IgD-negative memory B cell (primary cell): ENCODE results near the gene LY6G6D. TPM values are rescaled to one million over a fixed set of nuclear protein-coding genes. Genes with fewer than 3 reads are reported as not detected.
A peak's percentile ranks its signal among the peaks of the same experiment; 100 is the strongest.
"Not testable (repeated sequence)": the region's sequence is repeated elsewhere in the genome, so short reads cannot be mapped to it uniquely, and the experiment has no call there.

Experiments used
- H3K27ac Mint-ChIP-seq, 3 donors: one replicate each; pipeline ENCODE4 v1.8.0; 2020 to 2022; ENCODE audit warnings: mild to moderate bottlenecking in 3 of 3, mixed read lengths in 3 of 3, moderate library complexity in 1 of 3
- H3K27me3 Mint-ChIP-seq: one replicate; pipeline ENCODE4 v1.8.0; 2021; ENCODE audit warnings: mixed read lengths
- H3K36me3 Mint-ChIP-seq: one replicate; pipeline ENCODE4 v1.8.0; 2020; ENCODE audit warnings: mild to moderate bottlenecking, mixed read lengths
- H3K4me1 Mint-ChIP-seq, 3 donors: one replicate each; pipeline ENCODE4 v1.8.0; 2020 to 2022; ENCODE audit warnings: mixed read lengths in 3 of 3, mild to moderate bottlenecking in 1 of 3
- H3K4me3 Mint-ChIP-seq, 4 donors: one replicate each; pipeline ENCODE4 v1.8.0; 2020 to 2022; ENCODE audit warnings: mild to moderate bottlenecking in 4 of 4, mixed read lengths in 4 of 4, moderate library complexity in 3 of 4
- H3K9me3 Mint-ChIP-seq, 3 donors: one replicate each; pipeline ENCODE4 v1.8.0; 2020 to 2021; ENCODE audit warnings: mixed read lengths in 3 of 3, mild to moderate bottlenecking in 1 of 3
- polyA plus RNA-seq: library from polyadenylated mRNA; unstranded; fragments of 300-500 nt; fragmentation: Illumina TruSeq; gene quantifications from one replicate; pipeline ENCODE4 v1.2.3, GENCODE V29; 2021

Gene LY6G6D
- polyA plus RNA-seq, 1 donor from 2014 or later, result not detected

GRCh38 chr6:31702819-31703716 is 12.1 kb upstream of the LY6G6D start, which contains the start of gene ABHD16A:
TSS of gene ABHD16A (minus strand) at chr6:31703324. CDS start at chr6:31703281, 43 bp downstream.
- Mint-ChIP-seq H3K4me3 (peak within 1 kb of the TSS; percentile 82 to 99 (median 98)), H3K9me3 (no peaks in the 10 kb centered on the region), H3K4me1 (peaks cover 5 to 22% (median 13%) of the 10 kb centered on the region in 3 donors), H3K36me3 (no peaks in the 10 kb centered on the region), H3K27me3 (no peaks in the 10 kb centered on the region), H3K27ac (peak within 1 kb of the TSS; percentile 81 to 98 (median 98))

GRCh38 chr6:31705931-31706330 is 9.2 kb upstream of the LY6G6D start:
- H3K4me3 Mint-ChIP-seq, result peak overlapping the region in 1 of 4 donors; percentile 42
- H3K9me3 Mint-ChIP-seq, result no peaks in the 10 kb centered on the region

GRCh38 chr6:31706599-31706998 is 8.5 kb upstream of the LY6G6D start, which contains the start of gene LY6G6F:
TSS of gene LY6G6F (plus strand) at chr6:31706866. CDS start at chr6:31706907, 41 bp downstream.
- Mint-ChIP-seq H3K9me3 (no peaks in the 10 kb centered on the region), H3K4me1 (peaks cover 5 to 22% (median 16%) of the 10 kb centered on the region in 3 donors), H3K4me3 (peak within 1 kb of the TSS in 1 of 4 donors; percentile 42), H3K27ac (peak within 1 kb of the TSS in 1 of 3 donors; percentile 10), H3K36me3 (peaks cover 3% of the 10 kb centered on the region), H3K27me3 (peaks cover 4% of the 10 kb centered on the region)

More at GRCh38 chr6:31705931-31706330, 9.2 kb upstream of the LY6G6D start:
- Mint-ChIP-seq H3K27me3 (peaks cover 4% of the 10 kb centered on the region), H3K27ac (no peak overlapping the region), H3K36me3 (peaks cover 3% of the 10 kb centered on the region), H3K4me1 (peaks cover 5 to 22% (median 17%) of the 10 kb centered on the region in 3 donors)

- no peak overlapping the region for H3K4me3 Mint-ChIP-seq
- H3K27ac Mint-ChIP-seq, result no peak overlapping the region
- no peaks in the 10 kb centered on the region for H3K9me3 Mint-ChIP-seq
- H3K36me3 Mint-ChIP-seq, result peaks cover 3% of the 10 kb centered on the region
- H3K27me3 Mint-ChIP-seq, result peaks cover 8% of the 10 kb centered on the region
- H3K4me1 Mint-ChIP-seq, result peaks cover 14 to 21% (median 17%) of the 10 kb centered on the region in 3 donors
Observed at GRCh38 chr6:31707701-31708100, 7.4 kb upstream of the LY6G6D start.

GRCh38 chr6:31708224-31708623 is 6.9 kb upstream of the LY6G6D start:
- H3K4me3 Mint-ChIP-seq, result no peak overlapping the region

GRCh38 chr6:31709157-31709556 is 6.0 kb upstream of the LY6G6D start:
- not testable (repeated sequence) for H3K9me3 Mint-ChIP-seq, H3K27me3 Mint-ChIP-seq, H3K4me3 Mint-ChIP-seq, H3K27ac Mint-ChIP-seq, H3K36me3 Mint-ChIP-seq
- H3K4me1 Mint-ChIP-seq, result peaks cover 9 to 18% (median 16%) of the 10 kb centered on the region in 3 donors

More at GRCh38 chr6:31708224-31708623, 6.9 kb upstream of the LY6G6D start:
- peaks cover 3% of the 10 kb centered on the region for H3K36me3 Mint-ChIP-seq
- H3K9me3 Mint-ChIP-seq, result no peaks in the 10 kb centered on the region
- no peak overlapping the region for H3K27ac Mint-ChIP-seq
- H3K27me3 Mint-ChIP-seq, result peaks cover 8% of the 10 kb centered on the region
- peaks cover 12 to 21% (median 17%) of the 10 kb centered on the region in 3 donors for H3K4me1 Mint-ChIP-seq

- Mint-ChIP-seq H3K4me1 (peaks cover 9 to 18% (median 16%) of the 10 kb centered on the region in 3 donors), H3K36me3 (peaks cover 3% of the 10 kb centered on the region), H3K4me3 (peak overlapping the region in 1 of 4 donors; percentile 85), H3K27ac (no peak overlapping the region), H3K9me3 (no peaks in the 10 kb centered on the region), H3K27me3 (peaks cover 8% of the 10 kb centered on the region)
Observed at GRCh38 chr6:31710523-31711219, 4.5 kb upstream of the LY6G6D start.

- Mint-ChIP-seq H3K4me1 (peaks cover 9 to 18% (median 16%) of the 10 kb centered on the region in 3 donors), H3K27ac (no peak overlapping the region), H3K27me3 (peaks cover 8% of the 10 kb centered on the region), H3K9me3 (no peaks in the 10 kb centered on the region), H3K4me3 (peak overlapping the region in 3 of 4 donors; percentile 52 to 85 (median 57)), H3K36me3 (peaks cover 3% of the 10 kb centered on the region)
Observed at GRCh38 chr6:31711233-31711632, 3.9 kb upstream of the LY6G6D start.

GRCh38 chr6:31712296-31712695 is 2.9 kb upstream of the LY6G6D start:
- peaks cover 8% of the 10 kb centered on the region for H3K27me3 Mint-ChIP-seq
- no peak overlapping the region for H3K4me3 Mint-ChIP-seq
- peaks cover 9 to 18% (median 16%) of the 10 kb centered on the region in 3 donors for H3K4me1 Mint-ChIP-seq
- peaks cover 3% of the 10 kb centered on the region for H3K36me3 Mint-ChIP-seq
- peak overlapping the region in 2 of 3 donors; percentile 5 to 83 for H3K27ac Mint-ChIP-seq
- H3K9me3 Mint-ChIP-seq, result no peaks in the 10 kb centered on the region

- H3K36me3 Mint-ChIP-seq, result peaks cover 3% of the 10 kb centered on the region
- H3K4me1 Mint-ChIP-seq, result peaks cover 9 to 18% (median 16%) of the 10 kb centered on the region in 3 donors
- H3K27me3 Mint-ChIP-seq, result peaks cover 6% of the 10 kb centered on the region
- peak overlapping the region in 1 of 4 donors; percentile 57 for H3K4me3 Mint-ChIP-seq
- H3K27ac Mint-ChIP-seq, result peak overlapping the region in 1 of 3 donors; percentile 83
- no peaks in the 10 kb centered on the region for H3K9me3 Mint-ChIP-seq
Observed at GRCh38 chr6:31713465-31713864, 1.7 kb upstream of the LY6G6D start.

- Mint-ChIP-seq H3K9me3 (no peaks in the 10 kb centered on the region), H3K27me3 (peaks cover 6% of the 10 kb centered on the region), H3K4me1 (peaks cover 9 to 19% (median 18%) of the 10 kb centered on the region in 3 donors), H3K4me3 (no peak overlapping the region), H3K27ac (no peak overlapping the region), H3K36me3 (peaks cover 3% of the 10 kb centered on the region)
Observed at GRCh38 chr6:31713991-31714684, 1.0 kb upstream of the LY6G6D start.

GRCh38 chr6:31717499-31718222 is 2.5 kb downstream of the LY6G6D start:
- Mint-ChIP-seq H3K27me3 (no peaks in the 10 kb centered on the region), H3K27ac (no peak overlapping the region), H3K4me1 (peaks cover 0 to 7% (median under 1%) of the 10 kb centered on the region in 3 donors), H3K4me3 (no peak overlapping the region), H3K9me3 (no peaks in the 10 kb centered on the region), H3K36me3 (no peaks in the 10 kb centered on the region)

- no peak overlapping the region for H3K27ac Mint-ChIP-seq
- no peaks in the 10 kb centered on the region for H3K9me3 Mint-ChIP-seq
- no peaks in the 10 kb centered on the region for H3K36me3 Mint-ChIP-seq
- H3K4me3 Mint-ChIP-seq, result no peak overlapping the region
- no peaks in the 10 kb centered on the region for H3K27me3 Mint-ChIP-seq
- peaks cover 0 to 8% (median under 1%) of the 10 kb centered on the region in 3 donors for H3K4me1 Mint-ChIP-seq
Observed at GRCh38 chr6:31718265-31718664, 3.1 kb downstream of the LY6G6D start.

- Mint-ChIP-seq H3K4me1 (peaks cover 0 to 7% (median 2%) of the 10 kb centered on the region in 3 donors), H3K36me3 (no peaks in the 10 kb centered on the region), H3K9me3 (no peaks in the 10 kb centered on the region), H3K27ac (no peak overlapping the region), H3K27me3 (no peaks in the 10 kb centered on the region), H3K4me3 (no peak overlapping the region)
Observed at GRCh38 chr6:31719001-31719400, 3.9 kb downstream of the LY6G6D start.
